ENCODE measurements around the gene ACKR1.

The ACKR1 gene

DNA sequence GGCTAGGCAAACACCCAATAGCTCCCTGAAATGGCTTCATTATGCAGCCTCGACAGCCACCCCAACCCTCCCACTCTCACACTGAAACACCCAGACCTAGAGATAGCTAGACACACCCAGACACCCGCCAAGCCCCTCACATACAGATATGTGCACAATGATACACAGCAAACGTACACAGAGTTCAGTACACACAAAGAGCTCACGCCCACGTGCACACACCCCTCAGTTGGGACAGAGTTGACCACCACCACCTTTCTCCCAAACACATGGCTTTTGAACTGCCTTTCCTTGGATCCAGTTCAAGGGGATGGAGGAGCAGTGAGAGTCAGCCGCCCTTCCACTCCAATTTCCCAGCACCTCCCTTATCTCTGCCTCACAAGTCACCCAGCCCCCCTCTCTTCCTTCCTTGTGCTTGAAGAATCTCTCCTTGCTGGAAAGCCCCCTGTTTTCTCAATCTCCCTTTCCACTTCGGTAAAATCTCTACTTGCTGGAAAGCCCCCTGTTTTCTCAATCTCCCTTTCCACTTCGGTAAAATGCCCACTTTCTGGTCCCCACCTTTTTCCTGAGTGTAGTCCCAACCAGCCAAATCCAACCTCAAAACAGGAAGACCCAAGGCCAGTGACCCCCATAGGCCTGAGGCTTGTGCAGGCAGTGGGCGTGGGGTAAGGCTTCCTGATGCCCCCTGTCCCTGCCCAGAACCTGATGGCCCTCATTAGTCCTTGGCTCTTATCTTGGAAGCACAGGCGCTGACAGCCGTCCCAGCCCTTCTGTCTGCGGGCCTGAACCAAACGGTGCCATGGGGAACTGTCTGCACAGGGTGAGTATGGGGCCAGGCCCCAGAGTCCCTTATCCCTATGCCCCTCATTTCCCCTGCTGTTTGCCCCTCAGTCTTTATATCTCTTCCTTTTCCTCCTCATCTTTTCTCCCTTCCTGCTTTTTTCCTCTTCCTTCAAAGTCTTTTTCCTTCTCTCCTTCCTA, at the start of gene ACKR1:
ACKR1 (plus strand) TSS at position 715 of the 981 bp plus-strand sequence; CDS start at position 800, 85 bp downstream.
- in situ Hi-C loops (cut with HindIII; ENCODE audit: low sequenced_read_pairs): loop anchor here (25.0 kb wide), 1 partner anchor 683 kb away; no protein-coding TSS in a partner anchor

GRCh38 chr1:159161001-159161718, 43.5 kb upstream of the ACKR1 start:
- in situ Hi-C loops (cut with HindIII; ENCODE audit: low sequenced_read_pairs): no loop called here

DNA sequence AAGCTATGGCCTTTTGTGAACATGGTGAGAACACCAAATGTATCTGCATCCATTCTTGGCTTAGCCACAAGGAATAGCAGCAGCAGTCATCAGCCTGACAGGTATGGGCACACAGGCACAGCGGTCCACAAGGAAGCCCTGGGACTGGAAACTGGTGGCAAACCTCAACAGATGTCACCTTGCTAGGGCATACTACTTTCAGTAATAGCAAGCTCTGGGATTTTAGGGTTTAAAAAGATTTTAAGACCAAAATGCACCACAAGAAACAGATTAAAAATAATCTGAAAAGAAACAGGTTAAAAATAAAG, 43.0 kb upstream of the ACKR1 start:
- in situ Hi-C loops (cut with HindIII; ENCODE audit: low sequenced_read_pairs): no loop called here

DNA sequence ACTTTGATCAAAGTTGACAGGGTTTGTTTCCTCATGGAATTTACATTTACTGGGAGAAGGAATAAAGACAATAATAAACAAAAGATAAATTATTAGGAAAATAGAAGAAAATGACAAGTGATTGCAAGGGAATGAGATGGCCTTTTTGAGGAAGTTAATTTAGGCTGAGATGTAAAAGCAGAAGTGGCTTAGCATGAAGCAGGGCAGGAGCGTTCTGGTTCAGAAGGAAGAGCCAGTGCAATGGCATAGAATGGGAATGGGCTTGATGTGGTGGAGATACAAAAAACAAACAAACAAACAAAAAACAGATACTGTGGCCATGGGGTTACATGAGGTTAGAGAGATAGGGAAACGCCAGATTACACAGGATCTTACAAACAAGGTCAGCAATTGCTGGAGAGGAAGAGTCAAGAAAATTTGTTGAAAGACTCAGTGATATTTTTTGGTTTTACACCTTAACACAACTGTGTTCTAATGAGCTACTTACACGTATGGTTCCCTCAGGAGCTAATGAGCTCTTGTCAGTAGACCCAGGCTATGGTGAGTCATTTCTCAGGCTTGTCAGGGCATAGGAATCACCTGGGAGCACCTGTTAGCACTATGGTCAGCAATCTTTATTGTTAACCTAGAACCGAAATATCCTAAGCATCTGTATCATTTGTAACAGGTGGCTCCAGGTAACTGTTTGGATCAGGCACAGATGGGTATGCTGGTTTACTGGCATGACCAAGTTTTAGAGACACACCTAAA, 42.0 kb upstream of the ACKR1 start:
- in situ Hi-C loops (cut with HindIII; ENCODE audit: low sequenced_read_pairs): no loop called here

DNA sequence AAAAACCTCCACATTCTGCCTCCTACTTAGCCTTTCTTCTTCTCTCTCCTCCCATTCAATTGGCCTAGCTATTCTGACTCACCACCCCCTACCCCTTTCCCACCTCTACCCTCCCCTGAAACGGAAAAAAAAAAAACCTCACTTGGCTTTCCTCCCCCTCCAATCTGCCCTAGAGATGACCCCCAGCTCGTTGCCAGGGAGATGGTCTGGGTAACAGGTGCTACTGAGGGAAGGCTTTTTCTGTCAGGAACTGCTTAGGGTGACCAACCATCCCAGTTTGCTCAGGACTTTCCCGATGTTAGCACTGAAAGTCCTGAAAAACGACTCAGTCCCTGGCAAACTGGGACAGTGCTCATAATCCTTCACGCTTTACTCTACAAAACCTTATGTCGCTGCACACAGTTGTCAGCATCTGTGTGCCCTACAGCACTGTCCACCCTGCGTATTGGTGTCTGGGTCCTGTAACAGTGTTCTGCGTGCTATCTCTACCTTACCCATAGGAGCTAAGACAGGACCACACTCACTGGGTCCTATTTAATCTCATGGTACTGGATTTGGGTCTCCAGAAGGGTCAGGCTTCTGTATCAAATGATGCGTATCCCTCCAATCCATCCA, 41.0 kb upstream of the ACKR1 start:
- in situ Hi-C loops (cut with HindIII; ENCODE audit: low sequenced_read_pairs): no loop called here

GRCh38 chr1:159168043-159168442, 36.6 kb upstream of the ACKR1 start:
- in situ Hi-C loops (cut with HindIII; ENCODE audit: low sequenced_read_pairs): no loop called here

DNA sequence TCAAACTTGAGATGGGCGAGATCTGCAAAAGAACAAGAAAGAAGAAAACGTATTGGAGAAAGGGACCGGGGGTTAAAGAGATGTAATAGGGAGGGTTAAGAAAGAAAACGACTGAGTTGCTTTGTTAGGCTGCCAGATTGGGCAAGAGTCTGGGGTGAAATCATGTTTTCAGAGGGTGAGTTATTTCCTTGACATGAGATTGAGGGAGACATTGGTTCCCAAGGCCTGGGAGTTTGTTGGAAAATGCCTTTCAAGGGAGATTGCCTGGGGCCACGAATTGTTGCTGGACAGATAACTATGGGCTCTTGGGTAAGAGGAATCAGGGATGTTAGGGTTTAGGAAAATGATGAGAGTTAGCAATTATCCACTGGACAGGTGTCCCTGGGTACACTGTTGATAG, 34.0 kb upstream of the ACKR1 start:
- in situ Hi-C loops (cut with HindIII; ENCODE audit: low sequenced_read_pairs): no loop called here

DNA sequence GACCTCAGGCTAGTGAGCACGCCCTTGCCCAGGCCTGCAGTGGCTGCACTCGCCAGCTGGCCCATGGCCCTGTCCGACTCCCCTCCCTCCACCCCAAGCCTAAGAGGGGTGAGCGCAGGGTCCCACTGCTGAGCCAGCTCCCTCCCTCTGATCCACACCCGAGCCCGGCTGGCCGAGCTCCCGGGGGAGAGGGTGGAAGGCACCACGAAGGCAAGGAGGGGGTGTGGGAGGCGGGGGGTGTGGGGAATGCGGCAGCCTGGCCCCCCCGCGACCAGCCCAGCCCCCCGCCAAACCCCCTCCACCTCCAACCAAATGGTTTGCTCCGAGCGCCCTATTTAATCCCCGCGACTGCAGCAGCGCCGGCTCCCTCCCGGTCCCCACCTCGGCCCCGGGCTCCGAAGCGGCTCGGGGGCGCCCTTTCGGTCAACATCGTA, 33.4 kb upstream of the ACKR1 start, which contains the start of gene CADM3:
CADM3 (plus strand) TSS at position 362 of the 434 bp plus-strand sequence. CDS start 151 bp downstream, outside the sequence.
- in situ Hi-C loops (cut with HindIII; ENCODE audit: low sequenced_read_pairs): no loop called here

DNA sequence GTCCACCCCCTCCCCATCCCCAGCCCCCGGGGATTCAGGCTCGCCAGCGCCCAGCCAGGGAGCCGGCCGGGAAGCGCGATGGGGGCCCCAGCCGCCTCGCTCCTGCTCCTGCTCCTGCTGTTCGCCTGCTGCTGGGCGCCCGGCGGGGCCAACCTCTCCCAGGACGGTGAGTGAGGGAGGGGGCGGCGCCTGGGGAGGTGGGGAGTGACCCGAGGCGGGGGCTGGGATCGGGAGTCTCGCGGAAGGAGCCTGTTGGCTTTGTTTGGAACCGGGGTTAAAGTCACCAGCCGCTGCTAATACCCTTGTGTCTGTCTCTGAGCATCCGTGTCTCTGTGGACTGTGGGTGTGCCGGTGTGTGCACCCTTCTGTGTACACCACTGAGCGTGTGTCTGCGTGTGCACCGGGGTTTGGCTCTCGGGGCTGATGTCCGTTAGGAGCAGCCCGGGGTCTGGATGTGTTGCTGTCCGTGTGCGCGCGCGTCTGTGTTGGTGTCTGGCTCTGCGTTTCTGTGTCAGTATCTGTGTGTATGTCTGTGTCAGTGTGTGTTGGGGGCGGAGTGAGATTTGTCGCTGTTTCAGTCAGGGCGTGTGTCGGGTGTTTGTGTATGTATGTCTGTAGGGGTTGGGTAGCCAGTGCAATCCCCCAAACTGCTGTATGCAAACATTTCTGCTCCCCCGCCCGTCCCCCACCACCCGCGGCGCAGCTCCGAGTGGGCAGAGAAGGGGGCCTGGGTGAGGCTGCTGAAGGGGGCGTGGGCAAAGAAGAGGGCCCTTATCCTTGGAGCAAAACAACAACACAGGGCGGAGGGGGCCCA, 32.8 kb upstream of the ACKR1 start:
- in situ Hi-C loops (cut with HindIII; ENCODE audit: low sequenced_read_pairs): no loop called here

DNA sequence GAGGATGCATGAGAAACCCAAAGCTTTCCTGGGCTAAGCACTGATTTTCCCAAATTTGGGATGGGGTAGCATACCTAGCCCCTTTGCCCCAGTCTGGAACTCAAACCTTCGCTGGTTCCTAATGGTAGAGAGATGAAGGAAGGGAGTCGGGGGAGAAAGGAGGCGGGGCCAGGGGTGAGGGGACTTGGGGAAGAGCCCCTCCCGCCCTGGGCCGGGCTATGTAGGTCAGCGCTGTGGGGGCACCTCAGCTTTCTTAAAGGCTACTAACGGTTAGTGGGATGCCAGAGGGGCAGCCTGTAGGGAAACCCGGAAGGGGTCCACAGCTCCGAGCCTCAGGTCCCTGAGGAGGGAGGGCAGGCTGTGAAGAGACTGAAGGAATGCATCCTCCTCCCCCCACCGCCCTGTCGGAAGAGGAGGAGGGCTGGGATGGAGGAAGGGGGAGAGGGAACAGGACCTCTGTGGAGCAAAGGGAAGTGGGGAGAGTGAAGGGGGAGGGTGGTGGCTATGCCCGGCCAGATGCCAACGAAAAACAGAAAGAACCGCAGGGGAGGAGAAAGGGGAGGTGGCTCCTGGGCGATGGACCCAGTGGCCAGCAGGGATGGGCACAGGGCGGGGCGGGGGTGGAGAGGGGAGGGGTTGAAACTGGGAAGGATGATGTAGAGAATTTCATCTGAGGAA, 31.9 kb upstream of the ACKR1 start:
- in situ Hi-C loops (cut with HindIII; ENCODE audit: low sequenced_read_pairs): no loop called here

DNA sequence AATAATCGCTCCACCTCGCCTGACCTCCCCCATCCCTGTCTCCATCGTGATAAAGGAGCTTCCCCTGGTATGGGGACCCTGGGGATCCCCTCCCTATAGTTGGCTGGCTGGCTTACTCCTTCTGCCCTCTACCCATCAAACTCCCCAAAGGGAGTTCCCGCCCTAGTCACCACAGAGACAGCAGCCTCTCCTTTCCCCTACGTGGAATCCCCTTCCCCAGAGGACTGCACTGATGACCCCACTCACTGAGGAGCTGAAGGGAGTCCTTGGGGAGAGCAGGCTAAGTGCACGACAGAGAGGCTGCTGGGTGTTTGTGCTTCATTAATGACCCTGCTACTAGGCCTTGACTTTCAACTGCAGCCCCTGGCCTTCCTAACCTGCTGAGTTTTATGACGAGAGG, 31.4 kb upstream of the ACKR1 start:
- in situ Hi-C loops (cut with HindIII; ENCODE audit: low sequenced_read_pairs): no loop called here

DNA sequence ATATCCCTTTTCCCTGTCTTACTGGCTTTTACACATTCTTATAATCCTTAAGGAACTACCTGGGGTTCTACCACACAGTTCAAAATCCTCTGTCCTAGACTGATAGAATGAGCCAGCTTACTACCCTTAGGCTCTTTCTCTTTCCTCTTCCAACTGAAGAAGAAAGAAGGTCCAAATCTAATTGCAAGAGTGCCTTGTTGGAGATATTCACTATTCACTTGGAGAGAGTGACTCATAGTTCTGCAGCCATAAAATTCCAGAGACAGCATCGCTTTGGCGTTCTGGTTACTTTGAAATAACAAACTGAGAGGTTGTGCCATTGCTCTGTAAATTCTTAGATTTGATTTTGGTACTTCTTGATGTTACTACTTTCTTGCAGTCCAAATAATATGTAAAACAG, 29.1 kb upstream of the ACKR1 start:
- in situ Hi-C loops (cut with HindIII; ENCODE audit: low sequenced_read_pairs): no loop called here

- in situ Hi-C loops (cut with HindIII; ENCODE audit: low sequenced_read_pairs): no loop called here
Observed at GRCh38 chr1:159177272-159177907, 27.3 kb upstream of the ACKR1 start.

GRCh38 chr1:159179906-159180305, 24.8 kb upstream of the ACKR1 start:
- in situ Hi-C loops (cut with HindIII; ENCODE audit: low sequenced_read_pairs): no loop called here

- in situ Hi-C loops (cut with HindIII; ENCODE audit: low sequenced_read_pairs): no loop called here
Observed at GRCh38 chr1:159180516-159180915, 24.2 kb upstream of the ACKR1 start.

DNA sequence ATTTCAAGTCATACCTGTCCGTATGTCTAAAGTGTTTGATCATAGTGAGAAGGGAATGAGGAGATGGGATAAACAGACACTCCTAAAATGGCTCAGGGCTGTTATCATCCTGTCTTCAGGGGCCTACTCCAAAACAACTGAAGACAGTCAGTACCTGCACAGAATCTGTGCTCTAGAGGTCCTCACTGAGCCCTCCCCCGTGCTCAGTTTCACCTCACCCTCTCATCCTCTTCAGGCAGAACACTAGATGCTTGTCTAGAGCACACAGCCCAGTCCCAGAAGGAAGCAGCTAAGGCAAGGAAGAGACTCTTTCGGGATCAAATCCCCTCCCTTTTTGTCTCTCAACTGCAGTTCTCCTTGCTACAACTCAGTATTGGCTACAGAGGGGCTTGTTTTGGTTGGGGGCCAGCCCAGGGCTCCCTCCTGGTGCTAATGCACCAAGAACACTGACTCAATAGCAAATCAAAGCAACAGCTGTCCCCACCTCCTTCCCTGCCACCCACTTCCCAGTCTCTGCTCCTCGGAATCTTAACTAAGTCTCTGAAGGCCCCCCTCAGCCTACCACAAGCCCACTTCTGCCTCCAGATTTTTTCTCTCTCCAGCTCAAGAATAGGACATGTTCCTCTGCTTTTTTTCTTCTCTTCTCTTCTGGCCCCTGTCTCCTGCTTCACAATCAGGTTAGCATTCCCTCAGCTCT, 23.2 kb upstream of the ACKR1 start:
- in situ Hi-C loops (cut with HindIII; ENCODE audit: low sequenced_read_pairs): no loop called here

DNA sequence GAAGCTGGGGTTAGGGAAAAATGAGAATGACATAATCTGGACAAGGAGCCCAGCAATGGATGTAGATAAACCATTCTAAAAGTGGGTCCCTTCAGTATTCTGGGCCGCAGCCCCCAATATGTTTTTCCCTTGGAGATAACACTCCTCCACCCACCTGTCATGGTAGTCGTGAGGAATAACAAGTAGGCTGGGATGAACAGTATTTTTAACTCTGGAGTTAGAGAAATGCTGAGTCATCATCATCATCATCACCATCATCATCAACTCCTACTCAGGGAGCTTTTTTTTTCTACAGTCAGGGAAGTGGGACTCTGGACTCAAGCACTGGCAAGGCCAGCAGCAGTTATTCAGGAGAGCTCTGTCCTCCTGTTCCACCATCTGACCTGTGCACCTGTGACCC, 20.5 kb upstream of the ACKR1 start:
- in situ Hi-C loops (cut with HindIII; ENCODE audit: low sequenced_read_pairs): no loop called here

- in situ Hi-C loops (cut with HindIII; ENCODE audit: low sequenced_read_pairs): no loop called here
Observed at GRCh38 chr1:159185121-159185520, 19.6 kb upstream of the ACKR1 start.
